HG02943 (cell line): ENCODE measurements around the gene KIF3A.
A peak's percentile ranks its signal among the peaks of the same experiment; 100 is the strongest.

Experiments
- ATAC-seq: cut with Tn5 transposase; IDR thresholded peaks from one replicate; pipeline ENCODE4 v1.9.1; 2021; ENCODE audit warnings: mild to moderate bottlenecking, low read depth, moderate library complexity; ENCODE audit not compliant: unreplicated experiment

The KIF3A gene

GRCh38 chr5:132665574-132666080, 71.7 kb downstream of the KIF3A start:
- no peak for ATAC-seq

GRCh38 chr5:132664696-132665209, 72.6 kb downstream of the KIF3A start:
- no peak for ATAC-seq

- ATAC-seq, result peak; percentile 46
Observed at GRCh38 chr5:132663771-132664695, 73.3 kb downstream of the KIF3A start.

GRCh38 chr5:132662925-132663770, 74.2 kb downstream of the KIF3A start:
- ATAC-seq, result peak; percentile 47

- no peak for ATAC-seq
Observed at GRCh38 chr5:132662004-132662401, 75.3 kb downstream of the KIF3A start.

GRCh38 chr5:132661231-132662003, 75.9 kb downstream of the KIF3A start:
- ATAC-seq, result no peak

- no peak for ATAC-seq
Observed at GRCh38 chr5:132659598-132660493, 77.5 kb downstream of the KIF3A start.

GRCh38 chr5:132658381-132659302, 78.7 kb downstream of the KIF3A start:
- no peak for ATAC-seq

- no peak for ATAC-seq
Observed at GRCh38 chr5:132657676-132658380, 79.5 kb downstream of the KIF3A start, which contains the start of gene IL13. Gene IL13, plus strand, starts transcription at chr5:132658173. Its CDS starts 14 bp downstream, at chr5:132658187.

GRCh38 chr5:132656774-132657355, 80.5 kb downstream of the KIF3A start:
- ATAC-seq, result no peak

- no peak for ATAC-seq
Observed at GRCh38 chr5:132655821-132656773, 81.2 kb downstream of the KIF3A start.

- no peak for ATAC-seq
Observed at GRCh38 chr5:132653716-132654115, 83.6 kb downstream of the KIF3A start.

GRCh38 chr5:132651838-132652469, 85.4 kb downstream of the KIF3A start:
- ATAC-seq, result no peak

- no peak for ATAC-seq
Observed at GRCh38 chr5:132648355-132648754, 89.0 kb downstream of the KIF3A start.

- ATAC-seq, result no peak
Observed at GRCh38 chr5:132647473-132647872, 89.9 kb downstream of the KIF3A start.
